Measurements from ENCODE around the gene SLC15A1. TPM values are rescaled to one million over a fixed set of nuclear protein-coding genes. Genes with fewer than 3 reads are reported as not detected.

SLC15A1 gene
- total RNA-seq, 1 experiment from 2014 or later = 1.9 TPM

DNA sequence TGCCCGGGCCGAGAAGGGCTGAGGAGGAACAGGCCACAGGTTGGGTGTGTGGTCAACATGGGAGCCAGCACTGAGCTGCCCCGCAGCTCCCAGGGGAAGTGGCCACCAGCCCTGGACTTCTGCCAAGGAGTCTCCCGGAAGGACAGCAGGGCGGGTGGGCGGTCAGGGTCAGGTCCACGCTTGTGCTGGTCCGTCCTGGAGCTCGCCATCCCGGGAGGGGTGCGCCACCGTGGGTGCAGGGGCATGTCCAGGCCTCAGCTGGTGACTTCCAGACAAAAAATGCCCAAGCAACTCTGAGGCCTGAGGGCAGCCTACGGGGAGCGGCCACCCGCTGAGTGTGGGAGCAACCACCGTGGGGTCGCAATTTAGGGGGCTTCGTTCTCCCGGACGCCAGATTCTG lies 21.4 kb upstream of the SLC15A1 start:
- Histone ChIP-seq H3K4ac (ENCODE audit: low read depth, low read length) (no peak overlapping the region), H2BK5ac (ENCODE audit: insufficient read length, low read length) (no peak overlapping the region), H3K23me2 (ENCODE audit: insufficient read length, low read depth, low read length, poor library complexity, severe bottlenecking) (no peaks in the 10 kb centered on the region), H3K23ac (ENCODE audit: insufficient read length, low read depth, low read length) (no peak overlapping the region), H2AK5ac (ENCODE audit: insufficient read length, low read length) (no peak overlapping the region), H2BK120ac (ENCODE audit: low read depth, low read length, poor library complexity, severe bottlenecking) (no peak overlapping the region), H3K18ac (ENCODE audit: insufficient read length, low read depth, low read length) (no peak overlapping the region), H3K79me2 (ENCODE audit: insufficient read depth, low read length) (no peaks in the 10 kb centered on the region), H4K8ac (replicated peaks; ENCODE audit: insufficient read length, low read depth, low read length) (no peak overlapping the region), H2AFZ (ENCODE audit: low read length) (no peak overlapping the region), H3K14ac (ENCODE audit: insufficient read depth, low read length) (no peak overlapping the region), H4K5ac (ENCODE audit: insufficient read length, low read depth, low read length) (no peak overlapping the region), H3T11ph (ENCODE audit: low read length) (no peak overlapping the region), H3K4me1 (ENCODE audit: insufficient read depth, low read length) (no peaks in the 10 kb centered on the region; the same call in 1 of the 2 replicates), H3K56ac (ENCODE audit: insufficient read length, low read depth, low read length) (no peak overlapping the region), H3K9me3 (ENCODE audit: control insufficient read depth, low read depth, low read length) (no peaks in the 10 kb centered on the region), H2BK20ac (ENCODE audit: low read depth, low read length, poor library complexity, severe bottlenecking) (no peak overlapping the region), H3K79me1 (ENCODE audit: insufficient read depth, low read depth, low read length, poor library complexity, severe bottlenecking) (no peaks in the 10 kb centered on the region), H4K20me1 (ENCODE audit: control insufficient read depth, insufficient read depth, insufficient read length) (no peaks in the 10 kb centered on the region), H3K4me2 (ENCODE audit: insufficient read depth, insufficient read length, low read length) (no peak overlapping the region), H2BK12ac (ENCODE audit: insufficient read length, low read depth, low read length) (no peak overlapping the region), H4K91ac (ENCODE audit: insufficient read length, low read depth, low read length) (no peak overlapping the region), H3K9ac (ENCODE audit: extremely low read depth, insufficient read length, low read length) (no peak overlapping the region), H3K27me3 (ENCODE audit: insufficient read depth, low read length) (no peaks in the 10 kb centered on the region), H2BK15ac (ENCODE audit: low read depth, low read length) (no peak overlapping the region), H3K27ac (ENCODE audit: insufficient read length, low read depth, low read length) (no peak overlapping the region)
- TF ChIP-seq CTCF (conservative IDR thresholded peaks at IDR 0.05) = no peak
- Mint-ChIP-seq H3K27ac (no peak overlapping the region), H3K36me3 (ENCODE audit: insufficient read depth in 1 of 3, low read depth in 3 of 3) (no peaks in the 10 kb centered on the region), H3K9me3 (no peaks in the 10 kb centered on the region), H3K4me1 (peaks cover 7 to 9% of the 10 kb centered on the region in 2 experiments), H3K4me3 (no peak overlapping the region), H3K27me3 (ENCODE audit: low read depth) (no peaks in the 10 kb centered on the region; the same call in 1 of the 2 replicates)
- no peak for DNase-seq
- no CpG with 5 or more reads among the region's 20 CpGs for WGBS (ENCODE audit: extremely low coverage, insufficient read length, low lambda C conversion rate)

All from H9 (cell line).